ENCODE data around the gene IPO7. TPM values are rescaled to one million over a fixed set of nuclear protein-coding genes. Genes with fewer than 3 reads are reported as not detected.

The IPO7 gene
- total RNA-seq, 2 donors from 2014 or later = 43.8 to 73.3 TPM

GRCh38 chr11:9461063-9461759 is 76.8 kb downstream of the IPO7 start:
- under 1% methylated on average over 57 of the region's 57 CpGs for WGBS
- Histone ChIP-seq H3K9me3 (no peaks in the 10 kb centered on the region), H3K4me3 (peak overlapping the region; percentile 72 to 95), H3K27ac (peak overlapping the region; percentile 99 to 100), H3K4me1 (replicated peaks) (no peaks in the 10 kb centered on the region), H3K27me3 (replicated peaks; ENCODE audit: insufficient read depth) (no peaks in the 10 kb centered on the region), H3K36me3 (no peaks in the 10 kb centered on the region)
- peak; percentile 81 for DNase-seq (ENCODE audit: low spot score)
- no peak for TF ChIP-seq POLR2AphosphoS5 (IDR thresholded peaks at IDR 0.05)
- TF ChIP-seq POLR2A (IDR thresholded peaks at IDR 0.05) = peak; percentile 64
- peak in 1 of 4 experiments; percentile 7 for TF ChIP-seq CTCF (IDR thresholded peaks at IDR 0.05)
- intact Hi-C loops (cut with DNase I) = loop anchor here (2.0 to 10.0 kb wide), 2 partner anchors 146 to 152 kb away; partner anchors contain the start of gene TMEM41B

DNA sequence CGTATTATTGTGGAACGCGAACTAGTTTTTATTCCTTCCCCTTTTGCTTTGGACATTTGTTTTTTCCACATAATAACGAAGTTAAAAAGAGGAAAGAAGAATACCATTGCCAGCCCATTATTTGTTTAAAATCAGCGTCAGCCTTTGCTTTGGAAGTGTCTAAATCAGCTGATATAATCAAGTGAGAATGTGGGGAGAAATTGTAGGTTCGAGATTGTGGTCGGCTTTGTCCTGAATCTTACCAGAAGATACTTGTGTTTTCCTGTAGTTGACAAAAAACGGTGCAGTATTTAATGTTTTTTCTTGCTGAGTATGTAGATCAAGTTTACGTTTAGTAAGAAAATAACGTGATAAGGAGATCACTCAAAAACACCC is 77.3 kb downstream of the IPO7 start:
- intact Hi-C loops (cut with DNase I) = loop anchor here (2.0 to 10.0 kb wide), 2 partner anchors 147 to 151 kb away; partner anchors contain the start of gene TMEM41B
- peak overlapping the region; percentile 72 to 95 for H3K4me3 ChIP-seq
- no peaks in the 10 kb centered on the region for H3K36me3 ChIP-seq
- no peak for DNase-seq (ENCODE audit: low spot score)
- peak overlapping the region; percentile 99 to 100 for H3K27ac ChIP-seq
- no peak for TF ChIP-seq CTCF (IDR thresholded peaks at IDR 0.05)
- no peak for TF ChIP-seq POLR2AphosphoS5 (IDR thresholded peaks at IDR 0.05)
- TF ChIP-seq POLR2A (IDR thresholded peaks at IDR 0.05) = no peak
- no peaks in the 10 kb centered on the region for H3K4me1 ChIP-seq (replicated peaks)
- no peaks in the 10 kb centered on the region for H3K27me3 ChIP-seq (replicated peaks; ENCODE audit: insufficient read depth)
- no peaks in the 10 kb centered on the region for H3K9me3 ChIP-seq
- WGBS = 1% methylated on average over 10 of the region's 10 CpGs

- Histone ChIP-seq H3K36me3 (no peaks in the 10 kb centered on the region), H3K4me1 (replicated peaks) (no peaks in the 10 kb centered on the region), H3K27ac (peak overlapping the region; percentile 99 to 100), H3K4me3 (peak overlapping the region; percentile 72 to 95), H3K9me3 (no peaks in the 10 kb centered on the region), H3K27me3 (replicated peaks; ENCODE audit: insufficient read depth) (no peaks in the 10 kb centered on the region)
- intact Hi-C loops (cut with DNase I) = loop anchor here (10.0 kb wide), 1 partner anchor 147 kb away; the partner anchor contains the start of gene TMEM41B
- DNase-seq (ENCODE audit: low spot score) = no peak
- 83% methylated on average over 16 of the region's 16 CpGs for whole genome bisulfite sequencing
- TF ChIP-seq POLR2AphosphoS5 (IDR thresholded peaks at IDR 0.05) (no peak), CTCF (IDR thresholded peaks at IDR 0.05) (no peak), POLR2A (IDR thresholded peaks at IDR 0.05) (no peak)
Observed at GRCh38 chr11:9462172-9462799, 77.8 kb downstream of the IPO7 start.

GRCh38 chr11:9462806-9463537 is 78.5 kb downstream of the IPO7 start:
- H3K4me1 ChIP-seq (replicated peaks) = no peaks in the 10 kb centered on the region
- no peak overlapping the region for H3K4me3 ChIP-seq
- intact Hi-C loops (cut with DNase I) = loop anchor here (10.0 kb wide), 1 partner anchor 148 kb away; the partner anchor contains the start of gene TMEM41B
- no peaks in the 10 kb centered on the region for H3K36me3 ChIP-seq
- TF ChIP-seq CTCF (IDR thresholded peaks at IDR 0.05) (no peak), POLR2AphosphoS5 (IDR thresholded peaks at IDR 0.05) (no peak), POLR2A (IDR thresholded peaks at IDR 0.05) (no peak)
- no peak for DNase-seq (ENCODE audit: low spot score)
- WGBS = 90% methylated on average over 8 of the region's 8 CpGs
- peak overlapping the region in 1 of 2 donors; percentile 100 for H3K27ac ChIP-seq
- no peaks in the 10 kb centered on the region for H3K9me3 ChIP-seq
- H3K27me3 ChIP-seq (replicated peaks; ENCODE audit: insufficient read depth) = no peaks in the 10 kb centered on the region
